GM12864 (cell line): Measurements from ENCODE around the gene LPCAT1.

Experiments used
- DNase-seq: peaks from one replicate; pipeline ENCODE4 v3.0.0-alpha.2; 2011; ENCODE audit warnings: low read depth
- H3K4me3 ChIP-seq: 2 replicates; pipeline ENCODE4 v1.5.1; 2011; ENCODE audit warnings: mild to moderate bottlenecking, low read depth, low read length, control low read depth
- CTCF ChIP-seq: IDR thresholded peaks from 2 replicates; pipeline ENCODE4 v1.5.1; 2011; ENCODE audit warnings: low read depth, mild to moderate bottlenecking, moderate library complexity, low read length, control low read depth, inconsistent platforms; ENCODE audit errors: missing control alignments

The LPCAT1 gene

DNA sequence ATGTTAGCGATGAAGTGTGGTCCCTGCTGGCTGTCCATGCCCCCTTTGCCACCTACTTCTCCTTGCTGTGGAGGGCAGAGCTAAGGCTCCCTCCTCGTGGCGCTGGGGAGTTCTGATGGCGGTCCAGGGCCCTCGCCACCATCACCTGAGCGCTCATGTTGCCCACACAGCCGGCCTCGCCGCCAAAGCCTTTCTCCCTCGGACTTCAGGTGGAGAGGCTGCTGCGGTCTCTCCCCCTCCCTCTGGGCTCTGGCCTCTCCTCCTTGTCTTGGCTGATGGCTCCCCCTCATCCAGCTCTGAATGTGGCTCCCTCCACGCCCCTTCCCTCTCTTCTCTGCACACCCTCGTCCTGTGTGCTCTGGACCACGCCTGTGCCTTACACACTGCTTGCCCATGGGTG is 14.5 kb upstream of the LPCAT1 start:
- TF ChIP-seq CTCF, result no peak
- DNase-seq, result no peak
- H3K4me3 ChIP-seq, result no peak overlapping the region

DNA sequence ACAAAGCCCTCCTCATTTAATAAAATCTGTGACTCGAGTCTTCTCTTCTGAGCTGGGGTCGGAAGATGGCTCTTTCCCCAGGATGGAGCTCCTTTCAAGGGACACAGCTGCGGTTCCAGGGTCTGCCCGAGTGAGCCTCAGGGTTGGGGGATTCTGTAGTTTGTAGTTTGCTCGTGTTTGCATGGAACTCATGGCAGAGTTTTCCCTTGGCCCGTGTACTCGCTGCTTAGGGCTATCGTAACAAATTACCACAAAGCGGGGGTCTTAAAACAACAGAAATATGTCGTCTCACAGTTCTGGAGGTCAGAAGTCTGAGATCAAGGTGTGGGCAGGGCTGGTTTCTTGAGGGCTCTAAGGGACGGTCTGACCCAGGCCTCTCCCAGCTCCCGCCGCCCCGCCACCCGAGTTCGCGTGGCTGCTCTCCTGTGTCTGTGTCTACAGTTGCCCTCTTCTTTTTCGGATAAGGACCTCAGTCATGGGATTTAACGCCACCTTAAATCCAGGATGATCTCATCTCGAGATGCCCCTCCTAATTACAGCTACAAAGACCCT is 13.9 kb upstream of the LPCAT1 start:
- no peak overlapping the region for H3K4me3 ChIP-seq
- no peak for TF ChIP-seq CTCF
- no peak for DNase-seq

GRCh38 chr5:1536871-1537602 is 13.3 kb upstream of the LPCAT1 start:
- no peak for TF ChIP-seq CTCF

DNA sequence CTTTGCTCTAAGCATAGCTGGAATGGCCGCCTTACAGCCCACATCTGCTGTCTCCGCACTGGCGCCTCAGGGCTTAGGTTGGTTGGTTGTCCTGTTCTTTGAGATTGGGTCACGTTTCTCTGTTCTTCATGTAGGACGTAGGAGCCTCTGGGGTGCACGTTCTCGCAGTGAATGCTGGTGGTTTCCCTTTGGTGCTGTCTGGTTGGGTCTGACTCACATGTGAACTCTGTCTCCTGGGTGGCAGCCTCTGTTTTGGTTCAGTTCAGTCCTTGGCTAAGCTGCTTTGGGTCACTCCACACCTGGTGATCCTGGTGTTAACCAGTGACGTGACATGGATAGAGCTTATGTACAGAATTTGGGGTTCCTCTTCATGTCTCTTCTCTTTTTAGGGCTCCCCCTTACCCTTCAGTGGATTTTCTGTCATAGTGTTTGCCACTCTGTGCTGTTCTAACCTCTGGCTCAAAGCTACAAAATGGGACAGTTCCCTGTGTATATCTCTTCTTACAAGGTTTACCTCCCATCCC is 12.6 kb upstream of the LPCAT1 start:
- peak overlapping the region; percentile 47 for H3K4me3 ChIP-seq
- no peak for TF ChIP-seq CTCF
- peak; percentile 72 for DNase-seq

More at GRCh38 chr5:1536871-1537602, 13.3 kb upstream of the LPCAT1 start:
- H3K4me3 ChIP-seq, result no peak overlapping the region; the same call in 1 of the 2 replicates
- DNase-seq, result no peak

- no peak for TF ChIP-seq CTCF
- H3K4me3 ChIP-seq, result peak overlapping the region; percentile 47; the same call in 1 of the 2 replicates
- DNase-seq, result no peak
Measured at GRCh38 chr5:1535646-1536045, 11.9 kb upstream of the LPCAT1 start.

DNA sequence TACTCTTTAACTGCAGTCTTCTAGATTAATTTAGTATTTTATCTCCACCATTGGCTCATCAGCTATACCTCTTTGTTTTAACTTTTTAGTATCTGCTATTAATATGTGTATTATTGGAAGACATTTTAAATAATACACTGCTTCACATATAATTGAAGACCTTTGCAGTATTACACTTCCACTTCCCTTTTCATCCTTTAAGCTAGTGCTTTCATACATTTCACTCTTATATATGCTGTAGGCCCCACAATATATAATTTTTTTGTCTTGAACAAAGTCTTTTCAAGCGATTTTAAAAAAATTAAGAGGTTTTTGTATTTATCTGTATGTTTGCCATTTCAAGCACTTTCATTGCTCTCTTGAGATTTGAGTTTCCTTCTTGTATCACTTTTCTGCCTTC is 8.6 kb upstream of the LPCAT1 start:
- DNase-seq, result no peak
- H3K4me3 ChIP-seq, result no peak overlapping the region
- no peak for TF ChIP-seq CTCF

GRCh38 chr5:1529498-1529897 is 5.7 kb upstream of the LPCAT1 start:
- DNase-seq, result no peak
- no peak overlapping the region for H3K4me3 ChIP-seq
- no peak for TF ChIP-seq CTCF
